Measurements from ENCODE around the gene PPIE. TPM values are rescaled to one million over a fixed set of nuclear protein-coding genes. Genes with fewer than 3 reads are reported as not detected.

PPIE gene
- 48.3 and 50.1 TPM in 2 replicates for polyA plus RNA-seq (2014; cell fraction: cytosol; rRNA removed)
- 46.0 and 52.9 TPM in 2 replicates for polyA plus RNA-seq (2014; cell fraction: nucleus; rRNA removed)

GRCh38 chr1:39738622-39739366 is at the start of gene PPIE:
PPIE (plus strand) TSS chr1:39738882; CDS start chr1:39738901, 19 bp downstream.
- peak; percentile 84 for DNase-seq (ENCODE audit: low spot score)

GRCh38 chr1:39689214-39689613 is 49.5 kb upstream of the PPIE start:
- DNase-seq (ENCODE audit: low spot score), result no peak

- DNase-seq (ENCODE audit: low spot score), result no peak
These were observed 49.0 kb upstream of the PPIE start for GRCh38 chr1:39689635-39690034.

GRCh38 chr1:39690225-39690624 is 48.5 kb upstream of the PPIE start:
- no peak for DNase-seq (ENCODE audit: low spot score)

GRCh38 chr1:39690794-39691382 is 47.8 kb upstream of the PPIE start:
- no peak for DNase-seq (ENCODE audit: low spot score)

- peak; percentile 89 for DNase-seq (ENCODE audit: low spot score)
These were observed 47.1 kb upstream of the PPIE start, which contains the start of gene HPCAL4 for GRCh38 chr1:39691383-39692151. HPCAL4 (minus strand) TSS chr1:39691433; CDS start chr1:39684603, 6,830 bp downstream.

- DNase-seq (ENCODE audit: low spot score), result peak; percentile 13
These were observed 46.3 kb upstream of the PPIE start for GRCh38 chr1:39692152-39693074.

- DNase-seq (ENCODE audit: low spot score), result no peak
These were observed 44.7 kb upstream of the PPIE start for GRCh38 chr1:39694026-39694425.

GRCh38 chr1:39695016-39695415 is 43.7 kb upstream of the PPIE start:
- no peak for DNase-seq (ENCODE audit: low spot score)

GRCh38 chr1:39696448-39696847 is 42.2 kb upstream of the PPIE start:
- no peak for DNase-seq (ENCODE audit: low spot score)

GRCh38 chr1:39698568-39698967 is 40.1 kb upstream of the PPIE start:
- no peak for DNase-seq (ENCODE audit: low spot score)

- no peak for DNase-seq (ENCODE audit: low spot score)
These were observed 39.3 kb upstream of the PPIE start for GRCh38 chr1:39699419-39699818.

- no peak for DNase-seq (ENCODE audit: low spot score)
These were observed 38.3 kb upstream of the PPIE start for GRCh38 chr1:39700348-39700747.

- no peak for DNase-seq (ENCODE audit: low spot score)
These were observed 37.6 kb upstream of the PPIE start for GRCh38 chr1:39701049-39701439.

GRCh38 chr1:39704757-39705156 is 33.9 kb upstream of the PPIE start:
- no peak for DNase-seq (ENCODE audit: low spot score)

- no peak for DNase-seq (ENCODE audit: low spot score)
These were observed 31.2 kb upstream of the PPIE start for GRCh38 chr1:39707506-39707905.

GRCh38 chr1:39711104-39711965 is 27.3 kb upstream of the PPIE start:
- DNase-seq (ENCODE audit: low spot score), result no peak

- DNase-seq (ENCODE audit: low spot score), result no peak
These were observed 26.7 kb upstream of the PPIE start for GRCh38 chr1:39711966-39712340.

GRCh38 chr1:39713557-39713956 is 25.1 kb upstream of the PPIE start:
- no peak for DNase-seq (ENCODE audit: low spot score)

- DNase-seq (ENCODE audit: low spot score), result no peak
These were observed 20.9 kb upstream of the PPIE start for GRCh38 chr1:39717809-39718208.
